Caco-2 (cell line): ENCODE data around the gene MYL12B. TPM values are rescaled to one million over a fixed set of nuclear protein-coding genes. Genes with fewer than 3 reads are reported as not detected.
"Not testable (repeated sequence)": the region's sequence is repeated elsewhere in the genome, so short reads cannot be mapped to it uniquely, and the experiment has no call there.

Source experiments
- BruUV-seq: library from RNA; stranded (reverse); fragments of 400-500 nt; replicated peaks from 2 replicates; lab custom pipeline; 2021; lab: Mats Ljungman, UMichigan
- CTCF ChIA-PET: fragments of 300-600 bp; sonication (Branson Sonifier 250); formaldehyde crosslinking; loops from one replicate; lab custom pipeline; 2022; ENCODE audit warnings: antibody characterized with exemption; lab: Charles Lee
- POLR2A ChIA-PET: fragments of 300-600 bp; sonication (Branson Sonifier 250); formaldehyde crosslinking; loops from one replicate; lab custom pipeline; 2022; ENCODE audit warnings: antibody characterized with exemption; lab: Charles Lee
- DNase-seq, 2 experiments: peaks; one replicate each; pipeline versions ENCODE4 v3.0.0 to v3.0.0-alpha.2; 2020 to 2022
- H3K27me3 ChIP-seq: replicated peaks from 2 replicates; pipeline ENCODE4 v1.6.0; 2011; ENCODE audit warnings: low read length; ENCODE audit not compliant: control insufficient read depth, insufficient read depth
- H3K36me3 ChIP-seq: 2 replicates; pipeline ENCODE4 v1.5.1; 2011; ENCODE audit warnings: low read length; ENCODE audit not compliant: control insufficient read depth, insufficient read depth
- H3K4me1 ChIP-seq: fragments of 250-450 bp; sonication (Bioruptor Pico); 2 replicates; pipeline ENCODE4 v1.5.1; 2020; ENCODE audit warnings: mild to moderate bottlenecking
- H3K4me3 ChIP-seq: 2 replicates; pipeline ENCODE4 v1.5.1; 2011; ENCODE audit warnings: low read depth, mild to moderate bottlenecking, control low read depth, low read length
- H3K9me3 ChIP-seq: fragments of 250-450 bp; sonication (Bioruptor Pico); 2 replicates; pipeline ENCODE4 v1.5.1; 2020; ENCODE audit warnings: mild to moderate bottlenecking, moderate library complexity
- H3K27ac Mint-ChIP-seq: one replicate; pipeline ENCODE4 v1.8.0; 2022; ENCODE audit warnings: mixed read lengths; ENCODE audit not compliant: unreplicated experiment
- H3K27me3 Mint-ChIP-seq: one replicate; pipeline ENCODE4 v1.8.0; 2022; ENCODE audit warnings: mixed read lengths; ENCODE audit not compliant: insufficient read depth, unreplicated experiment
- H3K36me3 Mint-ChIP-seq: one replicate; pipeline ENCODE4 v1.8.0; 2022; ENCODE audit warnings: mild to moderate bottlenecking, mixed read lengths; ENCODE audit not compliant: insufficient read depth, unreplicated experiment
- H3K4me1 Mint-ChIP-seq: one replicate; pipeline ENCODE4 v1.8.0; 2022; ENCODE audit warnings: low read depth, mixed read lengths; ENCODE audit not compliant: unreplicated experiment
- H3K4me3 Mint-ChIP-seq: one replicate; pipeline ENCODE4 v1.8.0; 2022; ENCODE audit warnings: mild to moderate bottlenecking, moderate library complexity, mixed read lengths; ENCODE audit not compliant: unreplicated experiment
- H3K9me3 Mint-ChIP-seq: one replicate; pipeline ENCODE4 v1.8.0; 2022; ENCODE audit warnings: mixed read lengths; ENCODE audit not compliant: unreplicated experiment
- intact Hi-C: fragments of 100-400 bp; cut with micrococcal nuclease; formaldehyde crosslinking; loops from one replicate; pipeline ENCODE4 v1.10.0; 2022; ENCODE audit not compliant: unreplicated experiment
- total RNA-seq: library from RNA; stranded (reverse); gene quantifications from 2 replicates; pipeline ENCODE4 v1.2.3, GENCODE V29; 2022
- TF ChIP-seq, protein P1 (sequence below), 2 experiments: fragments of 200-600 bp in 1 of 2; IDR thresholded peaks; 1 replicate in 1 of 2; 2 replicates in 1 of 2; pipeline versions ENCODE4 v1.5.1 to v1.8.0; 2011 to 2022; ENCODE audit warnings: antibody characterized with exemption in 1 of 2, control low read depth in 1 of 2, inconsistent platforms in 1 of 2, low read depth in 1 of 2, low read length in 1 of 2, mild to moderate bottlenecking in 1 of 2, moderate library complexity in 1 of 2; ENCODE audit not compliant: insufficient read depth in 1 of 2, severe bottlenecking in 1 of 2, unreplicated experiment in 1 of 2

Gene MYL12B
- total RNA-seq, 1 experiment from 2014 or later, result 467 TPM

DNA sequence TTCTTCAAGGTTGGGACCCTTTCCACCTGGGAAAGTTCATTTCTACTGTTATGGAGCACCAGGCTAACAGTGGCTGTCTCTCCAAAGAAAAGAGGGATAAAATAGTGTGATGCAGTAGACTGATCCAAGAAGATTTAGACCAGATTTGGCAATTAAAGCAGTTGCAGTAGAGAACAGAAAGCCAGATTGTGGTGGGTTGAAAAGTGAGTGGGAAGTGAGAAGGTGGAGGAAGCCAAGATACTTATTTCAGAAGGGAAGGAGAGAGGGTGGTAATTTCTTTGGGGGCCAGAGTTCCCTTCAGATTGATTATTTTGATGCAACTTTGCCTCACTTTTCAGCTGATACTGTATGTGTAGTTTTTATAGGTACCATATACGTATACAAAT lies 8.0 kb downstream of the MYL12B start:
- no peak overlapping the region for H3K27ac Mint-ChIP-seq
- H3K4me1 ChIP-seq, result peaks cover 41% of the 10 kb centered on the region
- H3K4me1 Mint-ChIP-seq, result peaks cover 43% of the 10 kb centered on the region
- H3K27me3 Mint-ChIP-seq, result no peaks in the 10 kb centered on the region
- no peaks in the 10 kb centered on the region for H3K9me3 ChIP-seq
- BruUV-seq, result no TSS peak
- TF ChIP-seq, protein P1, sequence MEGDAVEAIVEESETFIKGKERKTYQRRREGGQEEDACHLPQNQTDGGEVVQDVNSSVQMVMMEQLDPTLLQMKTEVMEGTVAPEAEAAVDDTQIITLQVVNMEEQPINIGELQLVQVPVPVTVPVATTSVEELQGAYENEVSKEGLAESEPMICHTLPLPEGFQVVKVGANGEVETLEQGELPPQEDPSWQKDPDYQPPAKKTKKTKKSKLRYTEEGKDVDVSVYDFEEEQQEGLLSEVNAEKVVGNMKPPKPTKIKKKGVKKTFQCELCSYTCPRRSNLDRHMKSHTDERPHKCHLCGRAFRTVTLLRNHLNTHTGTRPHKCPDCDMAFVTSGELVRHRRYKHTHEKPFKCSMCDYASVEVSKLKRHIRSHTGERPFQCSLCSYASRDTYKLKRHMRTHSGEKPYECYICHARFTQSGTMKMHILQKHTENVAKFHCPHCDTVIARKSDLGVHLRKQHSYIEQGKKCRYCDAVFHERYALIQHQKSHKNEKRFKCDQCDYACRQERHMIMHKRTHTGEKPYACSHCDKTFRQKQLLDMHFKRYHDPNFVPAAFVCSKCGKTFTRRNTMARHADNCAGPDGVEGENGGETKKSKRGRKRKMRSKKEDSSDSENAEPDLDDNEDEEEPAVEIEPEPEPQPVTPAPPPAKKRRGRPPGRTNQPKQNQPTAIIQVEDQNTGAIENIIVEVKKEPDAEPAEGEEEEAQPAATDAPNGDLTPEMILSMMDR (IDR thresholded peaks at IDR 0.05; ENCODE audit: insufficient read depth in 1 of 2, low read depth in 1 of 2, low read length in 1 of 2, severe bottlenecking in 1 of 2, unreplicated experiment in 1 of 2), result no peak
- no peaks in the 10 kb centered on the region for H3K36me3 ChIP-seq
- POLR2A ChIA-PET, result no interaction called here
- H3K4me3 ChIP-seq, result no peak overlapping the region
- H3K9me3 Mint-ChIP-seq, result no peaks in the 10 kb centered on the region
- CTCF ChIA-PET, result no interaction called here
- intact Hi-C loops, result no loop called here
- DNase-seq, result no peak
- peaks cover 65% of the 10 kb centered on the region for H3K36me3 Mint-ChIP-seq
- no peaks in the 10 kb centered on the region for H3K27me3 ChIP-seq
- H3K4me3 Mint-ChIP-seq, result no peak overlapping the region

DNA sequence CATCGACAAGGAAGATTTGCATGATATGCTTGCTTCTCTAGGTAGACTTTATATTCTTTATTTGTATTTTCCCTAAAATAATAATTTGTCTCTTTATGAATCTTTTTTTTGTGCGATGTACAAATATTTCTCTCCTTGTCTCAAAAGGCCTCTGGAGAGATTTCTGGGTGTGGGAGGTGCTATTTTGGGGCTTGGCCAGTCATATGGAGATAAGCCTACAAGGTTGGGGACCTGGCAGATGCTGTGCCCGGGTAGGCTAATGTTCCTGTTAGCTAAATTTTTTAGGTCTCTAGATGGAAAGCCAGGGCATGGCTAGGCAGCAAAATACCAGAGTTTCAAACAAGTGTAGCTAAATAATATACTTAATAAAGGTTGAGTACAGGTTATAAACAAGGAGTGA lies 11.1 kb downstream of the MYL12B start:
- ChIA-PET POLR2A (interaction anchor here (1.0 kb wide), 1 partner anchor 9 kb away, joined by 7 read pairs; no protein-coding TSS in a partner anchor), CTCF (no interaction called here)
- intact Hi-C loops, result no loop called here
- H3K27ac Mint-ChIP-seq, result no peak overlapping the region
- Histone ChIP-seq H3K9me3 (no peaks in the 10 kb centered on the region), H3K36me3 (no peaks in the 10 kb centered on the region; the same call in 1 of the 2 replicates), H3K4me3 (no peak overlapping the region), H3K27me3 (no peaks in the 10 kb centered on the region), H3K4me1 (peaks cover 14% of the 10 kb centered on the region)
- no peak overlapping the region for H3K4me3 Mint-ChIP-seq
- H3K4me1 Mint-ChIP-seq, result peaks cover 33% of the 10 kb centered on the region
- no peaks in the 10 kb centered on the region for H3K9me3 Mint-ChIP-seq
- peaks cover 82% of the 10 kb centered on the region for H3K36me3 Mint-ChIP-seq
- no TSS peak for BruUV-seq
- DNase-seq, result no peak
- H3K27me3 Mint-ChIP-seq, result no peaks in the 10 kb centered on the region
- TF ChIP-seq, protein P1 (IDR thresholded peaks at IDR 0.05; ENCODE audit: insufficient read depth in 1 of 2, low read depth in 1 of 2, low read length in 1 of 2, severe bottlenecking in 1 of 2, unreplicated experiment in 1 of 2), result no peak

DNA sequence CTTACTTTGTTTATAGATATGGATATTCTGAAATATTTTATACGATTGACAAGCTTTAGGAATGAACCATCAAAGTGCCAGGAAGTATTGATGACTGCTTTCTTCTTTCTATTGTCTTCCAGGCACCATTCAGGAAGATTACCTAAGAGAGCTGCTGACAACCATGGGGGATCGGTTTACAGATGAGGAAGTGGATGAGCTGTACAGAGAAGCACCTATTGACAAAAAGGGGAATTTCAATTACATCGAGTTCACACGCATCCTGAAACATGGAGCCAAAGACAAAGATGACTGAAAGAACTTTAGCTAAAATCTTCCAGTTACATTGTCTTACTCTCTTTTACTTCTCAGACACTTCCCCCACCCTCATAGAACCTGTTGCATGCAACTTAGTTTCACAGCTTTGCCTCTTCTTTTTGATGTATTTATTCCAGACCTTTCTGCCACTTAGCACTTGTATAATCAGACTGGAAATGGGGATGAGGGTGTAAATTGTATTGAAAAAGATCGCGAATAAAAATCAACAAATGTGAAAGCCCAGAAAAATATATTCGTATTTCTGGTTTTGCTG lies 15.8 kb downstream of the MYL12B start:
- DNase-seq, H3K27me3 Mint-ChIP-seq, POLR2A ChIA-PET, H3K9me3 Mint-ChIP-seq, H3K4me3 Mint-ChIP-seq, intact Hi-C loops, H3K9me3 ChIP-seq, H3K36me3 ChIP-seq, H3K4me3 ChIP-seq, H3K27ac Mint-ChIP-seq, CTCF ChIA-PET, H3K27me3 ChIP-seq, H3K4me1 ChIP-seq: not testable (repeated sequence)
- Mint-ChIP-seq H3K36me3 (peaks cover 83% of the 10 kb centered on the region), H3K4me1 (peaks cover 19% of the 10 kb centered on the region)
- BruUV-seq, result TSS peak; percentile 85
